Activated T-cell treated with anti-CD3 and anti-CD28 coated beads for 4 hours (primary cell): ENCODE results near the gene CES3.

Source experiments
- DNase-seq: peaks from one replicate; pipeline ENCODE4 v3.0.0-alpha.2; 2020

Gene CES3

GRCh38 chr16:67013823-67014633 is 53.0 kb downstream of the CES3 start:
- peak; percentile 55 for DNase-seq

- no peak for DNase-seq
Measured at GRCh38 chr16:67014634-67015312, 53.7 kb downstream of the CES3 start.

- DNase-seq, result no peak
Measured at GRCh38 chr16:67015313-67015731, 54.3 kb downstream of the CES3 start.

GRCh38 chr16:67016143-67016542 is 55.1 kb downstream of the CES3 start:
- DNase-seq, result no peak

- DNase-seq, result no peak
Measured at GRCh38 chr16:67016681-67017420, 55.8 kb downstream of the CES3 start.

GRCh38 chr16:67017421-67017750 is 56.3 kb downstream of the CES3 start:
- DNase-seq, result no peak

DNA sequence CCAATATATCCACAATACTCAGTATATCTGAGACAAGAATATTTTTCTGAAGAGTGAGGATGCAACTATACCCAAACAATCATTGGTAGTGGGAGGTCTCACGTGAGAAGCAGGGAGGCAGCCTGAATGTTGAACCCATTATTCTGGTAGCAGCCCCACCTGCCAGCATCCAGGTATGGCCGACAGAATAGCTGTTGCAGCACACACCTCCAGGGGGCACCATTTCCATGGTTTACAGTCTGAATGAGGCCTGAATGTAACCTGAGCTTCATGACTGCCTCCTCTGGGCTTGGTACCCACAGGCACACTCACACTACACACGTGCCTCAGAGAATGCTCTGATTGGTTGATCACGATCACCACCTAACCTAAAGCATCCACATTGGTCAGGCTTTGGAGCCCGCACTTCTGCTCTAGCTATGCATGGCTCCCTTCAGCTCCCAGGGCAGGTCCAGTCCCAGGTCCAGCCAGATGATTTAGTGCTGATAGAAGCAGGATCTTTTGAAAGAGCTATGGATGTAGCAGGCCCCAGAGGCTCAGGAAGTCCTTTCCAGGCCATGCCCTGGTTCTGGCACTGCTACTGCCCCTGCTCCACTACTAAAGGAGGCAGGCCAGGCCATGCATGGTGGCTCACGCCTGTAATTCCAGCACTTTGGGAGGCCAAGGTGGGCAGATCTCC is 56.9 kb downstream of the CES3 start:
- DNase-seq, result peak; percentile 84

GRCh38 chr16:67019171-67019570 is 58.1 kb downstream of the CES3 start:
- no peak for DNase-seq

GRCh38 chr16:67021321-67021720 is 60.3 kb downstream of the CES3 start:
- no peak for DNase-seq

DNA sequence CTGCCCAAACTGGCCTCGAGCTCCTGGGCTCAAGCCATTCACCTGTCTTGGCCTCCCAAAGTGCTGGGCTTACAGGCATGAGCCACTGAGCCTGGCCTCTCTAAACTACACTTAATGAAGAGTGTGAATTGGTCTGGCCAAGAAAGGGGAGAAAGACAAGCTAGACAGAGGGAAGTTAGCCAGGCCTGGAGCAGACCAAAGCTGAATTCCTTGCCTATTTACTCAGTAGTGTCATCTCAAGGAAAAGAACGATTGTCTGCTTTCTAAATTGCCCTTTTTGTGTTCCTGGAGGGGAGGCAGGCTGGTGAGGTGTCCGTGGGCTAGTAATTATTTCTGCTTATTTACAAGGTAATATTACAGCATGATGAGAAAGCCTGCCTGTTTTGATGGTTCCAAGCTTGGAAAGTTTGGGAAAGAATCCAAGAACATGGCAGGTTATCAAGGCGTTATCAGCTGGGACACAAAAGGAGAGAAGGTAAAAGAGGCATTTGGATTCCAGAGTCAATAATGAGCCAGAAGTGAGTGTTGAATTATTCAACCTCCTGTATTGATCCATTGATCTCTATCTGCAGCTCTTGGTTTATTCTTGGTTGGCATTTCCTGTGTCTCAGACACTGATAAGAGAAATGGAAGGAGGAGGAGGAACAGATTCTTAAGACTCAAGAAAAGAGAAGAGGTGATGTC is 61.6 kb downstream of the CES3 start:
- no peak for DNase-seq

GRCh38 chr16:67023689-67024088 is 62.6 kb downstream of the CES3 start:
- no peak for DNase-seq
